GM12874 (cell line): ENCODE measurements around the gene KCNJ10.

ENCODE experiments used
- CTCF ChIP-seq: IDR thresholded peaks from 2 replicates; pipeline ENCODE4 v1.5.1; 2011; ENCODE audit warnings: low read depth, mild to moderate bottlenecking, control low read depth, low read length, moderate library complexity; ENCODE audit not compliant: insufficient read depth

Gene KCNJ10

GRCh38 chr1:160113407-160113806 lies 43.4 kb upstream of the KCNJ10 start:
- no peak for TF ChIP-seq CTCF

DNA sequence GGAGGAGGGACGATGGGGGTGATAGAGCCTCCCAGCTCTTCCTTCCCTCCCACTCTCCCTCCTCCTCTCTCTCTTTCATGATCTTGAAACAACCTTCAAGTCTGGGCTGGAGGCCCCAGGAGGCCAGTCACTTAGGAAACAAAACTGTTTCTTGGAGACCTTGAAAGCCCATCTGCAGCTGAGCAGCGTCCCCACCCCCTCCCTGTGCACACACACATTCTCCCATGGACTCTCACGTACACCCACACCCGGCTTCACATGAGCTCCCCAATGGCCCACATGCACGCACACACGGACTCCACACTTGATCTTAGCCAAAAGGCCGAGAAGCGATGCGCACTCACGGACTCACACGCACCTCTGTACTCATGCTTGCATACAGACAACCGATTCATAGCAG lies 42.4 kb upstream of the KCNJ10 start:
- TF ChIP-seq CTCF, result no peak

DNA sequence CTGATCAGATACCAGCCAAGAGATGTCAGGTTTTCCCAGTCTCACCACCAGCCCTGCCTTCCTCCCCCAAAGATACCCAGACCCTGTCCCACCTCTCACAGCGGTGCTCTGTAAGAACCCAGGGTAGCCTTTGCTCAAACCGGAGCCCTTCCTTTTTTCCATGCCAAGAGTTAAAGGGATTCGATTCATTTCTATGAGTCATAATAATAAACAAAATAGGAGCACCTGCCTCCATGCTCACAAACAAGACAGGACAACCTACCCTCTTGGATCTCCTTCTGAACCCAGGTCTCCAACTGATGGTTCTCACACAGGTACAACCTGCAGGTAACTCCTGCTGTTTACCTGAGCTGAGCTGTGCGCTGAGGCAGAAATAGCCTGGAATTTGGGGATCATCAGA lies 39.7 kb upstream of the KCNJ10 start:
- TF ChIP-seq CTCF, result no peak

- peak; percentile 48; the same call in 1 of the 2 replicates for TF ChIP-seq CTCF
Observed at GRCh38 chr1:160108888-160109662, 39.1 kb upstream of the KCNJ10 start.

DNA sequence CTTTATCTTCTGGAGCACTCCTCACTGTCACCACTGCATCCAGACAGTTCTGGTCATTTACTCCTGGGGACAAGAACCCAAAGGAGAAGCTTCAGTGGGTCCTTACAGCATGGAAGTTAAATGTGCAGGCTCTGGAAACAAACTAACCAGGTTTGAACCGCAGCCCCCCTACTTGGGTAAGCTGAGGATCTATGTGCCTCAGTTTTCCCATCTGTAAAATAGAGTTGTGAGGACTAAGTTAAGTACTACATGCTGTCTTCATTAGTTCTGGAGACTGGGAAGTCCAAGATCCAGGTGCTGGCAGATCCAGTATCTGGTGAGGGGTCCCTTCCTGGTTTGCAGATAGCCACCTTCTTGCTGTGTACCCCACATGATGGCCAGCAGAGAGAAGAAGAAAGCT lies 37.6 kb upstream of the KCNJ10 start:
- no peak for TF ChIP-seq CTCF

- TF ChIP-seq CTCF, result no peak
Observed at GRCh38 chr1:160105155-160105554, 35.2 kb upstream of the KCNJ10 start.

DNA sequence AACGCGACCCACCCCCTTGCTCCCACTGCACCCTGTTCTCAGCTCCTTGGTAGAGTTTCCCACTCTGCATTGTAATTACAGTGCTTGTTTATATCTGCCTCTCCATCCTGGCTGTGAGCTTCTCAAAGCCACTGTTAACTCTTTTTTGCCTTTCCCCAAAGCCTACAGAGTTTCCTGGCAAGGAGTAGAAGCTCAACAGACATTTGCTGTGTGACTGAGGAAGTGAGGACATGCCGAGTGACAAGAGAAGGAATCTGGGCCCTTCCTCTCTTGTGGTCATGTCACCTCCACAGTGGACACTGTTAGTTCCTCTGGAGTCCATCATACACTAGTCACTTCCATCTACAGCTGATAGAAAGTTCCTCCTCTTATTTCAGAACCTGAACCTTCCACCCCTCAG lies 34.5 kb upstream of the KCNJ10 start:
- no peak for TF ChIP-seq CTCF
